ENCODE results near the gene ARID1B.

The ARID1B gene

GRCh38 chr6:156872903-156873302 is 95.7 kb downstream of the ARID1B start:
- H3K4me3 ChIP-seq (replicated peaks; ENCODE audit: low read depth, low read length), result no peak overlapping the region
- TF ChIP-seq CTCF (IDR thresholded peaks at IDR 0.05; ENCODE audit: low read depth, low read length, missing control alignments), result no peak
- no peak for DNase-seq (ENCODE audit: extremely low read depth, low read depth)

GRCh38 chr6:156873654-156874380 is 96.6 kb downstream of the ARID1B start:
- no peak for DNase-seq (ENCODE audit: extremely low read depth, low read depth)
- H3K4me3 ChIP-seq (replicated peaks; ENCODE audit: low read depth, low read length), result no peak overlapping the region
- TF ChIP-seq CTCF (IDR thresholded peaks at IDR 0.05; ENCODE audit: low read depth, low read length, missing control alignments), result no peak

GRCh38 chr6:156875062-156875461 is 97.9 kb downstream of the ARID1B start:
- no peak for DNase-seq (ENCODE audit: extremely low read depth, low read depth)
- H3K4me3 ChIP-seq (replicated peaks; ENCODE audit: low read depth, low read length), result no peak overlapping the region
- no peak for TF ChIP-seq CTCF (IDR thresholded peaks at IDR 0.05; ENCODE audit: low read depth, low read length, missing control alignments)

- TF ChIP-seq CTCF (IDR thresholded peaks at IDR 0.05; ENCODE audit: low read depth, low read length, missing control alignments), result peak; percentile 41
- no peak overlapping the region for H3K4me3 ChIP-seq (replicated peaks; ENCODE audit: low read depth, low read length)
- DNase-seq (ENCODE audit: extremely low read depth, low read depth), result no peak
These were observed 99.1 kb downstream of the ARID1B start for GRCh38 chr6:156876302-156876701.

- DNase-seq (ENCODE audit: extremely low read depth, low read depth), result no peak
- no peak for TF ChIP-seq CTCF (IDR thresholded peaks at IDR 0.05; ENCODE audit: low read depth, low read length, missing control alignments)
These were observed 100.1 kb downstream of the ARID1B start for GRCh38 chr6:156877126-156877863.

GRCh38 chr6:156878681-156879080 is 101.5 kb downstream of the ARID1B start:
- H3K4me3 ChIP-seq (replicated peaks; ENCODE audit: low read depth, low read length), result no peak overlapping the region
- no peak for DNase-seq (ENCODE audit: extremely low read depth, low read depth)
- no peak for TF ChIP-seq CTCF (IDR thresholded peaks at IDR 0.05; ENCODE audit: low read depth, low read length, missing control alignments)

More at GRCh38 chr6:156877126-156877863, 100.1 kb downstream of the ARID1B start:
- H3K4me3 ChIP-seq (replicated peaks; ENCODE audit: low read depth, low read length), result no peak overlapping the region
